Natural killer cell (primary cell): ENCODE results near the gene ENDOV. TPM values are rescaled to one million over a fixed set of nuclear protein-coding genes. Genes with fewer than 3 reads are reported as not detected.
A peak's percentile ranks its signal among the peaks of the same experiment; 100 is the strongest.

Source experiments
- ATAC-seq, 3 donors: fragments of 150-1000 bp in 2 of 3; fragments of 200-7000 bp in 1 of 3; cut with Tn5 transposase; 1 replicate in 1 of 3; 2 replicates in 2 of 3; pipeline ENCODE4 v1.10.0; 2021; ENCODE audit warnings: mild to moderate bottlenecking in 2 of 3, moderate library complexity in 2 of 3
- DNase-seq, 2 donors: peaks; one replicate each; pipeline versions ENCODE4 v3.0.0 to v3.0.0-alpha.2; 2013 to 2021; ENCODE audit warnings: mixed read lengths in 1 of 2
- H3K27ac ChIP-seq: one replicate; pipeline ENCODE4 v1.5.1; 2013; ENCODE audit warnings: mild to moderate bottlenecking, low read length
- H3K27me3 ChIP-seq: one replicate; pipeline ENCODE4 v1.6.1; 2013; ENCODE audit warnings: low read length; ENCODE audit not compliant: control insufficient read depth, insufficient read depth
- H3K36me3 ChIP-seq: one replicate; pipeline ENCODE4 v1.6.1; 2013; ENCODE audit warnings: low read length; ENCODE audit not compliant: control insufficient read depth, insufficient read depth
- H3K4me1 ChIP-seq: one replicate; pipeline ENCODE4 v1.6.1; 2013; ENCODE audit warnings: low read length; ENCODE audit not compliant: control insufficient read depth, insufficient read depth
- H3K4me3 ChIP-seq: one replicate; pipeline ENCODE4 v1.5.1; 2013; ENCODE audit warnings: low read length
- H3K9me3 ChIP-seq: one replicate; pipeline ENCODE4 v1.6.1; 2013; ENCODE audit warnings: low read length; ENCODE audit not compliant: control insufficient read depth, insufficient read depth
- H3K27ac Mint-ChIP-seq, 2 donors: one replicate each; pipeline ENCODE4 v1.8.0; 2022; ENCODE audit warnings: mild to moderate bottlenecking in 2 of 2, mixed read lengths in 2 of 2, moderate library complexity in 1 of 2
- H3K27me3 Mint-ChIP-seq, 2 donors: one replicate each; pipeline ENCODE4 v1.8.0; 2022; ENCODE audit warnings: low read depth in 2 of 2, mixed read lengths in 2 of 2
- H3K36me3 Mint-ChIP-seq: one replicate; pipeline ENCODE4 v1.8.0; 2022; ENCODE audit warnings: mixed read lengths
- H3K4me1 Mint-ChIP-seq, 2 donors: one replicate each; pipeline ENCODE4 v1.8.0; 2022; ENCODE audit warnings: mixed read lengths in 2 of 2
- H3K4me3 Mint-ChIP-seq: one replicate; pipeline ENCODE4 v1.8.0; 2022; ENCODE audit warnings: mild to moderate bottlenecking, moderate library complexity, mixed read lengths
- H3K9me3 Mint-ChIP-seq, 2 donors: one replicate each; pipeline ENCODE4 v1.8.0; 2022; ENCODE audit warnings: mixed read lengths in 2 of 2
- CTCF ChIP-seq: fragments of 200-600 bp; IDR thresholded peaks from one replicate; pipeline ENCODE4 v1.8.0; 2022; ENCODE audit warnings: antibody characterized with exemption
- WGBS: methylation state at CpG from one replicate; pipeline ENCODE4 v1.1.7; 2013; ENCODE audit warnings: missing lambda C conversion rate; ENCODE audit not compliant: insufficient coverage; 5-methylcytosine and 5-hydroxymethylcytosine counted together
- intact Hi-C: fragments of 100-400 bp; cut with micrococcal nuclease; formaldehyde crosslinking; loops from one replicate; pipeline ENCODE4 v1.14.2; 2022
- total RNA-seq, 4 donors: library from RNA; stranded (reverse); fragments of 120-200 nt in 1 of 4; gene quantifications; one replicate each; pipeline versions ENCODE4 v1.2.3 to v1.2.4, GENCODE V29; 2013 to 2022

Gene ENDOV
- total RNA-seq, 3 donors from 2014 or later (not counting 1 experiment from before 2014, with no cell fraction given): 17.7 to 24.9 (median 18.8) TPM

- no peak for ATAC-seq
- TF ChIP-seq CTCF: no peak
- 95% methylated on average over 22 of the region's 22 CpGs for WGBS
- no peak for DNase-seq
- H3K36me3 Mint-ChIP-seq: peaks cover 20% of the 10 kb centered on the region
- Histone ChIP-seq H3K4me3 (no peak overlapping the region), H3K36me3 (peaks cover 94% of the 10 kb centered on the region), H3K4me1 (no peaks in the 10 kb centered on the region), H3K27me3 (no peaks in the 10 kb centered on the region), H3K9me3 (no peaks in the 10 kb centered on the region), H3K27ac (no peak overlapping the region)
- intact Hi-C loops: no loop called here
- peak overlapping the region; percentile 51 to 70 for H3K27ac Mint-ChIP-seq
- H3K4me3 Mint-ChIP-seq: no peak overlapping the region
- peaks cover 0 to 5% of the 10 kb centered on the region in 2 donors for H3K4me1 Mint-ChIP-seq
- H3K27me3 Mint-ChIP-seq: no peaks in the 10 kb centered on the region
- no peaks in the 10 kb centered on the region for H3K9me3 Mint-ChIP-seq
Measured at GRCh38 chr17:80389011-80389995, 25.7 kb upstream of the ENDOV start.

- no peak overlapping the region for H3K4me3 ChIP-seq
- Mint-ChIP-seq H3K9me3 (no peaks in the 10 kb centered on the region), H3K27ac (no peak overlapping the region), H3K4me3 (no peak overlapping the region), H3K36me3 (peaks cover 20% of the 10 kb centered on the region), H3K27me3 (no peaks in the 10 kb centered on the region), H3K4me1 (peaks cover 14 to 28% of the 10 kb centered on the region in 2 donors)
- 95% methylated on average over 15 of the region's 15 CpGs for WGBS
- H3K9me3 ChIP-seq: no peaks in the 10 kb centered on the region
- no peak for TF ChIP-seq CTCF
- ATAC-seq (no peak), DNase-seq (no peak)
- H3K4me1 ChIP-seq: peaks cover 6% of the 10 kb centered on the region
- peaks cover 69% of the 10 kb centered on the region for H3K36me3 ChIP-seq
- H3K27ac ChIP-seq: no peak overlapping the region
- intact Hi-C loops: no loop called here
- H3K27me3 ChIP-seq: no peaks in the 10 kb centered on the region
Measured at GRCh38 chr17:80393241-80393890, 21.6 kb upstream of the ENDOV start.

GRCh38 chr17:80393961-80394360 lies 21.0 kb upstream of the ENDOV start:
- intact Hi-C loops: no loop called here
- H3K27me3 Mint-ChIP-seq: no peaks in the 10 kb centered on the region
- no peaks in the 10 kb centered on the region for H3K9me3 Mint-ChIP-seq
- ATAC-seq (no peak), DNase-seq (no peak)
- peaks cover 63% of the 10 kb centered on the region for H3K36me3 ChIP-seq
- no peaks in the 10 kb centered on the region for H3K9me3 ChIP-seq
- H3K4me1 ChIP-seq: peaks cover 6% of the 10 kb centered on the region
- no peak overlapping the region for H3K27ac ChIP-seq
- no peak overlapping the region for H3K4me3 Mint-ChIP-seq
- H3K36me3 Mint-ChIP-seq: peaks cover 20% of the 10 kb centered on the region
- H3K4me1 Mint-ChIP-seq: peaks cover 14 to 28% of the 10 kb centered on the region in 2 donors
- no peak for TF ChIP-seq CTCF
- H3K27ac Mint-ChIP-seq: peak overlapping the region in 1 of 2 donors; percentile 48
- no peaks in the 10 kb centered on the region for H3K27me3 ChIP-seq
- 94% methylated on average over 4 of the region's 4 CpGs for WGBS
- no peak overlapping the region for H3K4me3 ChIP-seq
